Activated CD4-positive, alpha-beta T cell treated with anti-CD3 and anti-CD28 coated beads for 4 hours (primary cell): Measurements from ENCODE around the gene WDR48.

ENCODE experiments used
- DNase-seq, 2 donors: peaks; one replicate each; pipeline ENCODE4 v3.0.0-alpha.2; 2020

Gene WDR48

DNA sequence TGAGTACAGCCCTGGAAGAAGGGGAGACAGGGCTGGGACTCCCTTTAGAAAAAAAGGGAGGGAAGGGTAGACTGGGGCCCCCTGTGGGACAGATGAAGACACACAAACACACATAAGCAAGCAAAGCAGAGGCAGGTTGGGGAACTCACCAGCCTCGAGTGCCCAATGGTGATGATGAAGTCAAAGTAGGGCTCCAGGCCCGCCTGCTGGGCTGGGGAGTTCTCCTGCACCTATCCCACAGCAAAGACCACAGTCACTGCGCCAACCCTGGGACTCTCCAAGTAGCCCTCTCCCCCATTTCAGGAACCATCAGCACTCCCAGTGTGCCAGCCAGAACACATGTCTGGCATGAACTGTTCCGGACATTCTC lies 51.5 kb downstream of the WDR48 start:
- DNase-seq = no peak

DNA sequence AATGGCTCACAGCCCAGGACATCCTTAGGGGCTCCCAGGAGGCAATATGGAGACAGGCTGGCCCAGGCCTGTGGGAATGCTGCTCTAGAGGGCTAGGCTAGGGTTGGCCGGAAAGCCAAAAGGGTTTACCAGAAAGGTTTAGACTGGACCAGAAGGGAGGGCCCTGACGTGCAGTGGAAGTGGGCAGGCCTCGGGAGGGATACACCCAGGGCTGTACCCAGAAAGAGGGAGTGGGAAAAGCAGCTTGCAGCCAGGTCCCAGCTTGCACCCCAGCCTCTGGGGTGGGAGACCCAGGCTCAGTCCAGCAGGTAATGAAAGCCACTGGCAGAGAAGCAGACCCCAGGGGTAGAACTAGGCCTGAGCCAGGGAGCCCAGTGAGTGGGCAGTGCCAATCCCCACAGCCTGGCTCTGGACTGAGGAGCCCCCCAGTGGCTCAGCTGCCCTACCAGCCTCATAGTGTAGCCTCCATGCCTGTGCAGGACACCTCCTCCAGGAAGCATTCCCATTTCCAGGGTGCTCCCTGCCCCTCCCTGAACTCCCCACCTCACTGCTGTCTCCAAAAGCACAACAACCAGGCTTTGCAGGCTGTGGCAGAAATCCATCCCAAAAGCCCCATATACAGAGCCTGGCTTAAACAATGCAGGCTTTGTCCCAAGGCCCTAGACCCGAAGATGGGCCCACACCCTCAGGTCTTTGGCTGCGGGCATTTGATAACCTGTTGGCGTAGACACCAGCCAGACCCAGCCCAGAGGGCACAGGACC lies 52.2 kb downstream of the WDR48 start:
- DNase-seq = no peak

DNA sequence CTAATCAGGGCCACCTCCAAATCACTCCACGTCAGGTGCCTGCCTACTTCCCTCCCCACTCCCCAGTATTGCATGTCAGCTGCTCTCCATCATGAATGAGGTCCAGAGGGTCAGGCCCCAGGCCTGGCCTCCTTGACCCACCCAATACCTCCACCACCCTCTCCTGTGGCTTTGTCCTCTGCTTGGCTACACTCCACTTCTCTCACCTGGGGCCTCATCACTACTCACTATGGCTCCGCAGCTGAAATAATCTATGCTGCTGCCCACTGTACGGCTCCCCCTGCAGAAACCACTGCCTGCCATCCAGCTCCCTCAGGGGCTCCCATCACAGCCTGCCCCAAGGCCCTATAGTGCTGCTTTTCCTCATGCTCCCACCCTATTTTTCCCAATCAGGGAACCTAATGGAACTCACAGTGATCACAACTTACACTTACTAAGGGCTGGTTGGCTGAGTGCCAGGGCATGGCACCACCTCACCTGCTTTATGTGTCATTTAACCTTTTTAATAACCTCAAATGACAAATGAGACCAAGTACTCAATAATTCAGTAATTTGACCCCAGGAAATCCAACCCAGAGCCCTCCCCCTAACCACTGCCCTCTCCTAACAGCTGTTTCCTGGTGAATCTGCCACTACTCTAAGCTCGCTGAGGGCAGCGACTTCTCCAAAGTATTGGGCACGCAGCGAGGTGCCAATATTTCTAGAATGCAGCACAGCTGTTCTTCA lies 53.3 kb downstream of the WDR48 start:
- peak; percentile 47 to 57 for DNase-seq

DNA sequence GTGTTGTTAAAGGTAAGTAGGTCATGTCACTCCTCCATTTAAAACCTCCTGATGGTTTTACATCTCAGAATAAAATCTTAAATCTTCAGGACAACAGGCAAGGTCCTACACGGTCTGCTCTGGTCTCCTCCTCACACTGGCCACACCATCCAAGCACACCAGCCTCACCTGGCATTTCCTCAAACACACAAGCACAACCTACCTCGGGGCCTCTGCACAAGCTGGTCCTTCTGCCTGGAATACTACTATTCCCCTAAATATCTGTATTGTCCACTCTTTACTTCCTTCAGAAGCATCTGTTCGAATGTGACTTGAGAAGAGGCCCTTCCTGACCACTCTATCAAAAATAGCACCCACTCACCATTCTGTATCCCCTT lies 53.9 kb downstream of the WDR48 start:
- no peak for DNase-seq

DNA sequence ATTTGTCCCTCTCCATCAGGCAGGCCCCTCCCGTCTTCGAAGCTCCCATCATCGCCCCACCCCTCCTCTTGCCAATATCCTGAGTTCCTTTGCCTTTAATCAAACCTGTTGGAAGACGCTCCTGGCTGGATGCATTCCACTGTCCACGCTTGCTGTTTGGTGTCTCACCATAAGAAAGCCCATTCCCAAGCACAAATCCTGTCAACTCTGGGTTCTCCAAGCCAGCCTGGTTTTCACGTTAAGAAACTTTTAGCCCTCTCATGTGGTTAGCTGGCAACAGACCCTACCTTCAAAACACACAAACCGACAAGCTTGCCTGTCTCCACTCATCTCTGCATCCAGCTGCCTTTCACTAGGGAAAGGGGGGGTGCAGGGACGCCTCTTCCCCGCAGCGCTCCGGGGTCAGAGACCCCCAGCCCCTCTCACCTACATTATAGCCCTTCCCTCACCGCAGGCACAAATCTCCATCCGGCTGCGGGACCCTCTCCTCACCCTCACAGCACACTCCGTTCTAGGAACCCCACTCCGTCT lies 54.5 kb downstream of the WDR48 start:
- DNase-seq = no peak

DNA sequence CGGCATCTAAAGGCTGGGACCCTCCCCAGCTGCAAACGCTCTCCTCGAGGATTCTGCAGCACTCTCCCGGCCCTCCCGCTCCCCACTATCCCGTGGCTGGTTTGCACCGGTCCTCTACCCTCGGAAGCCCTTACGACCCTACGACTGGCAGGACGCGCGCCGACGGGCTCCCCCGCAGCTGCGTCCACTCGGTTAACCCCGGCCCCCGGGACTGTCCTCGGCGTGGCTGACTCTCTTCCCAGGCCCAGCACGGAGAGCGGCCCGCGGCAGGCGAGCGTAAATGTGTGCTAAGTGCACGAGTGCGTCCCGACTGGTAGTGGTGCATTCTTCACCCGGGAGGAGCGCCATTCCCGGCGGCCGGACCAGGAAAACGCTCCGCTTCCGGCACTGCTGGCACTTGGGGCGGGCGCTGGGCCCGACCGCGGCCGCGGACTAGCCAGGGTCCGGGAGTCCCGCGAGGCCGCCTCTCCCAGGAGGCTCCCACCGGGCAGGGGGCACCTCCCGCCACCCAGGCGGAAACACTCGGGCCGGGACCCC lies 55.1 kb downstream of the WDR48 start:
- DNase-seq = no peak

DNA sequence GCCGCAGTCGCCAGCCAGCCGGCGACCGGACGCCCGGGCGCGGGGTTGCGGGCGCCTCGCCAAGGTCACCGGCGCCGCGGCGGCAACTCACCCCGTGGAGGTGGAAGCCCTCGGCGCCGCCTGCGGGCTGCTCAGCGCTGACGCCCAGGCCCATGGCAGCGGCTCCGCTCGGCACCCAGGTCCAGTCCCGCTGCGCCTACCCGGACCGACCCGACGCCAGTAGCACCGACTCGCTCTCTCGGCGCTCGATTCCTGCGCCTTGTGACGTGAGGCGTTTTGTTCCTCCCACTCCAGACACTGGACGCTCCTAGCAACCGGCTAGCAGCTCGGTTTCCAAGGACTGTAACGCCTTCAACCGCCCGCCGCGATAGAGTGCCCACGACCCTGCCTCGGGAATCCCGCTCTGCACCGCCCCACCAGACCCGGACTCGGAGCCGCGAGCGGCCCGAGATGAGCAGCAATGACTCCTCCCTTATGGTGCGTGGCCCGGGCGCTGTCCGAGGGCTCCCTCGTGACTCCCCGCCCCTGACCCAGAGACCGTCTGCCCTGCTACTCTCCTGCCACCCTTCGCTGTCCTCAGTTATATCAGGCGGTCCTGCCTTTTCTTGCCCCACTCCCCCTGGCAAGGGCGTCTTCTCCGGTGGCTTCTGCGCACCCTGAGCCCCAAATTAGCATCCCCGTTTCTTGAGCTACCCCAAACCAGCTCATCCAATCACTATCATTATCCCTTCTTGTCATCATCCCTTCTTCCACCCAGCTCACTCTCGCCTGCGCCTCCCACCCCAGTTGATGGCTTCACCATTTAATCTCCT lies 55.8 kb downstream of the WDR48 start, which contains the start of the genes GORASP1 and TTC21A:
TSS of gene GORASP1 (minus strand) at position 240 of the 812 bp plus-strand sequence. CDS start at position 154, 86 bp downstream.
TSS of gene TTC21A (plus strand) at position 293 of the 812 bp plus-strand sequence. CDS start at position 451, 158 bp downstream.
- peak; percentile 61 to 64 for DNase-seq

DNA sequence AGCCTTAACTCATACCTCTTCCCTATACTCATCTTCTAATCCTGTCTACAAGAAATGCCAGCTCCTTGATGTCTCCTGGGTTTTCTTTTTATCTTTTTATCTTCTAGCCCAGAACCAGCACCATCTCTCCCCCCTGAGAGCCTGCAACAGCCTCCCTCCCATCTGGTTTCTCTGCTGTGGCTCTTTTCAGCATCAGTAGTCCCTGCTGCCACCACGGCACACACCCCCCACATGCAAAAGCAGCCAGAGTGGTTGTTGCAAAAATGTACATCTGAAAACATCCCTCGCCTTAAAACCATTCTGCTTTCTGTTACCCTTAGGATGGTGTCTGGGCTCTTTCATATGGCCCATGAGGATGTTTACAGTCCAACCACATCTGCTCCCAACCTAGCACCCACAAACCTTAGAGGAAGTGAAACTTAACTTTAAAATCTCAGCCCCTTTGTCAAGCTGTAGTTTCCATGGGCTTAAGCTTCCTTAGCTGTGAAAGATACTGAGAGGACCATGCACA lies 56.4 kb downstream of the WDR48 start:
- no peak for DNase-seq

DNA sequence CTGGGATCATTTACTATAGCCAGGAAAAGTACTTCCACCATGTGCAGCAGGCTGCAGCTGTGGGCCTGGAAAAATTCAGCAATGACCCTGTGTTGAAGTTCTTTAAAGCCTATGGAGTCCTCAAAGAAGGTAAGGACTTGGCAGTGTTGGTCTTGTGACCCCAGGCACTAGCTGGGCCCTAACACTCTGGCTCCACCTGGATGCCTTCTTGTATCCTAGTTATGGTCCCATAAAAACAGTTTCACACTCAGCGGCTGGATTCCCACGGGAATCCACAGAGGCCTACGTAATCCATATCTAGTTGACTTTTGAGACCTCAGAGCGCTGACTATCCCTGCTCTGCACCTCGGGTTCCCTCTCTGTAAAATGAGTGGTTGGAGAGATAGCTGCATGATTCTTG lies 57.3 kb downstream of the WDR48 start:
- no peak for DNase-seq

DNA sequence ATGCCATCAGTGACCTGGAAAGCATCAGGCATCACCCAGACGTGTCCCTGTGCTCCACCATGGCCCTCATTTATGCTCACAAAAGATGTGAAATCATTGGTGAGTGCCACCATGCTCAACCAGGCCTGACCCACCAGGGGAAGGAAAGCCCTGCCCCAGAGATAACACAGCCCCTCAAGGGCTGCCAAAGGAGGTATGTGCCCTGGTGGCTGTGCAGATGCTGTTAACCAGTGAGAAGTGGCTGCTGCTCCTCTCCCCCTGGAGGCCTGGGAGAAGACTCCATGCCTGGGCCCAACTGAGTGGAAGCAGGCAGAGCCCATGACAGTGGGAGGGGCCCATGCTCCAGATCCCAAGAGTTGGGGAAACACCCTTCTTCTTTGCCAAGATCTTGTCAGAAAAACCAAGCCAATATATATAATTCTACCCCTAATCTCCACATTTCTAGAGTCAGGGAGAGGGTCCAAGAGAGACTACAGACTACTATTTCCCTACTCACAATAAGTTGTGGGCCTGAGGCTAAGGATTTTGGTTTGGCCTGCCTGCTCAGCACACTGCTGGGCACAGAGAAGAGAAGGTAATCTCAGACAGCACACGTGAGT lies 58.3 kb downstream of the WDR48 start:
- peak in 1 of 2 donors; percentile 1 for DNase-seq

DNA sequence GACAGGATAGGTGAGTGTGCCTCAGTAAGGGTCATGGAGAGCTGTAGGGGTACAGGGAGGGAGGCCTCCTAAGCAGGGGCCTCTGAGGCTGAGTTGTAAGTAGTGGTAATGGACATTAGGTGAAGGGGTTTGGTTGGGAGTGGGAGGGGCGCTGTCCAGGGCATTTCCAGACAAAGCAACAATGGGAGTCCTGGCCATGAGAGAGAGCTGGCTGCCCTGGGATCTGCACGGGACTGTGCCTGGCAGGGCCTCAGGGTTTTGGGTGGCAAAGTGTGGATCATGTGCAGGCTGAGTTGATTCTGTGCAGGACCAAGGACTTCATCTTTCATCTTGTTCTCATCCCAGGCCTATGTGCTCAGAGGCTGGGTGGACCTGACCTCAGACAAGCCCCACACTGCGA lies 60.3 kb downstream of the WDR48 start:
- no peak for DNase-seq

DNA sequence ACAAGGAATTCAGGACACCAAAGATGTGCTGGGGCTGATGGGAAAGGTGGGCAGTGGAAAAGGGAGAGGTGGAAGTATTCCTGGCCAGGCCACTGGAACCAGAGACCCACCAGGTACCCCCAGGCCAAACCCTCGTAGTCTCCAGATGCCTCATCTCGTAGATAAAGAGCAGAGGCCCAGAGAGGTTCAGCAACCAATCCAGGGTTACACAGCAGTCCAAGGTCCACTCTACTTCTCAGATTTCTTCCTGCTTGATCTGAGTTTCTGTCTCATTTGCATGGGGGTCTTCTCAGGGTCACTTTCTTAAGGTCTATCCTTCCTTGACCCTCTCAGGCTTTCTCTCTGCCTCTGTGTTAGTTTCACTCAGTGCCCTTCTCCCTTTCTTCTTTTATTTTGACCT lies 60.7 kb downstream of the WDR48 start:
- DNase-seq = no peak

DNA sequence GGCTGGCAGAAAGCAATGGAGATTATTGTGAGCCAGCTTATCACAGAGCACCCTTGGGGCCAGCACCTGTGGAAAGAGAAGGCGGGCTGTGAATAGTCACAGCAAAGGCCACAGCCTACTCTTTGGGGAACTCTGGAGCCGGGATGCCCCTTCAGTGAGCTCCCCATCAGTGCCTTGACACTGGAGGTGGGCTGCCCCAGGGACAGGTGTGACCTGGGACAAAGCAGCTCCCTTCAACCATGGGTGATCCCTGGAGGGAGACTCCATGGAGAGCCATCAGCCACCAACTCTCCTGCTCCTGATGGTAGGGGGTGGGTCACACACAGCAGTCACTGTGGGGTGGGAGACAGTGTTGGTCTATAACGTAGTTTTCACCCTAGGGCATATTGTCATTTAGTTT lies 61.5 kb downstream of the WDR48 start:
- DNase-seq = no peak

DNA sequence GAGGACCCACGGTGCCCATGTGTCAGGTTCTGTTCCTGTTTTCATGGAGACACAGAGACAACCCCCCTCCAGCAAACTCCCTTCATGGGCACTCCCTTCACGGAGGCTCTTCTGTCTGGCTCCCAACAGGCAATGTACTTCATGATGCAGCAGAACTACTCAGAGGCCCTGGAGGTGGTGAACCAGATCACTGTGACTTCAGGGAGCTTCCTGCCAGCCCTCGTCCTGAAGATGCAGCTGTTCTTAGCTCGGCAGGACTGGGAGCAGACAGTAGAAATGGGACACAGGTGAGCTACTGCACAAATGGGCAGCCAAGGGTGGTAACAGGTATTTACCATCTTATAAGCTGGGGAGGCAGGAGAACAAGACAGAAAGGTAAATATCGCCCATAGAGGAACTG lies 62.6 kb downstream of the WDR48 start:
- DNase-seq = no peak

DNA sequence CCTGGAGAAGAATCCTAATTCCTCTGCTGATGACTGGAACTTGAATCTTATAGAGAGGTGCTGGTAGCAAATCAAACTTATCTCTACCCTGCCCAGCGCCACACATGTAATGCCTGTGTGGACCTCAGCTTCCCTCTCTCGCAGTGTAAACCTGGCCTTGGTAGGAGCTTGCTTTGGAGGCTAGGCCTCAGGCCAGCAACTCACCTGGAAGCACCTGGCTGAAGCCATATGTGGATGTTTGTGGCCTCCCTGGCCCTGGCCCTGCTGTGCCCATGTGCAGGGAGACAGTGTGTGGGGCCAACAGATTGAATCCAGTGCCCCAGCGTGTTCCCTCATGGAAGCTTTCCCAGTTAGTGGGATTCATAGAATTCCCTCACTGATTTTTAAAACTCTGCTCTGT lies 64.1 kb downstream of the WDR48 start:
- DNase-seq = no peak

DNA sequence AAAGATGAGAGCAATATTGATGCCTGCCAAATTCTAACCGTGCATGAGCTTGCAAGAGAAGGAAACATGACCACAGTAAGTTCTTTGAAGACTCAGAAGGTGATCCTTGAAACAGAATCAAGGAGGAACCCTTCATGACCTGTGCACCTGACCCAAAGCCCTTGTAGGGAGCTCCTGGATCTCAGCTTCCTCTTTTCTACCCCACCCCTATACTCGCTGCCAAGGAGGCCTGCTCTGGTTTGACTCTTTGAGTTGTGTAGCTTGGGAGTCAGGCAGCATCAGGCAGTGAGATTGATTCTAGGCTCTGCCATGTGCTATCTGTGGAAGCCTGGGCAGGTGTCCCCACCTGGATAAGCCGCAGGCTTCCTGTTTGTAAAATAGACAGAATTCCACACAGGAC lies 66.3 kb downstream of the WDR48 start:
- DNase-seq = no peak

DNA sequence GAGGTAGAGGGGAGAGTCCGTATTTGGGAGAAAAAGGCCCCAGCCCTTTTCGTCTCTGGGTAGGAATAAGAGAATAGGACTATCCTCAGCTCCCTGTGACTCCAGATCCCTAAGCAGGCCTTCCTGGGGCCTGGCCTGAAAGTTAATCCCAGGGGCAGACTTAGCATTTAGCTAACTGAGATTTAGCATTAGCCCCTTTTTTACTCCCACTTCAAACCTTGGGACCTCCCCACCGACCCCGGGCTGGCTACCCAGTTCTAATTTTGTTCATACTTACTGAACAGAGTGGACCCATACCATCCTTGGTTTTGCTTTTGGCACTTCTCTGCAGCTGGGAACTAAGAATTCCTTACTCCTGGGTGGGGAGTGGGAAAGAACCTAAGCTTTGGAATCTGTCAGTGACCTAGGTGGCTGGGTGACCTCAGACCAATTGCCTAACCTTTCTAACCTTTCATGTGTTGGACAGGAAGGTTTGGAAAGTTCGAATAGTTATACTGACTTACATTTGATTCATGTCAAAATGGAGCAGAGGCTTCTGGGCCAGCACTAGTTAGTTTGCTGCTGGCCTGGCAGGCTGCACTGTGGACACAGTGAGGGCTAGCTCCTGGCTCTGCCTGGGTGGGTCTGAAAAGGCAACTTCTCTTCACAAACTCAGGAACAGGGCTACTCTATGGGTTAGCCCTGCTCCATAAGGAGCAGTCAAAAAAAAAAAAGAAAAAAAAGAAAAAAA lies 67.3 kb downstream of the WDR48 start:
- no peak for DNase-seq

DNA sequence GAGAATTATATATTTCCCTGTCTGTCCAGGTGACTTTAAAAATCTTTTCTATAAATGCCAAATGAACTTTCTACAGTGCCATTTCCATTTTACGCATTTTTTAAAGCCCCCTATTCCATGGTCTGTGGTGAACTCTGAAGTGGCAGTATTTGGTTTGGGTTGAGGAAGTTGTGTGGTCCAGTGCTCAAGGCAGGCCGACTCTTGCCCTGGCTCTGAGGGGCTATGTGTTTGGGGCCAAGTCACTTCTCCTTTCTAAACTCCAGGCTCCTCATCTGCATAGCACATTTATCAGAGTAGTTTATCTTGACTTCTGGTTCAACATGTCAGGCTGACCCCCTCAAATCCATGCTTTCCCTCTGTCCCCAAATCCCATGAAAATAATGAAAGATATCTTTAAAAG lies 69.8 kb downstream of the WDR48 start:
- no peak for DNase-seq

DNA sequence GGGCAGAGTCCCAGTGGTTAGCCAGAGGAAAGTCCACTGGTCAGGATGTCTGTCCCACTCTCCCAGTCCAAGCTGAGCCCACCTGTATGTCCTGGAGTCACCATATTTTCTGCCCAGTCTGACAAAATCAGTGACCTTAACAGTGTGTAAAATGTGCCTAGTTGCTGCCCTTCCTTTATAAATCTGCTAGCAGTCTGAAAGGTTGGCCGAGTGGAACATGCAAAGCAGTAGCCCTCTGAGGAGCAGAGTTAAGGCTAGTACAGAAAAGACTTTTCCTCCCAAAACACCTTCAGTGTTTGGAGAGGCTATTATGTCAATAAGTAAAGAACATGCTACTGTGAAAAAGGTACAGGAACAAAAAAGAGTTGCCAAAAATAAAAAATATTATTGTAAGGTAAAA lies 71.0 kb downstream of the WDR48 start:
- DNase-seq = no peak

DNA sequence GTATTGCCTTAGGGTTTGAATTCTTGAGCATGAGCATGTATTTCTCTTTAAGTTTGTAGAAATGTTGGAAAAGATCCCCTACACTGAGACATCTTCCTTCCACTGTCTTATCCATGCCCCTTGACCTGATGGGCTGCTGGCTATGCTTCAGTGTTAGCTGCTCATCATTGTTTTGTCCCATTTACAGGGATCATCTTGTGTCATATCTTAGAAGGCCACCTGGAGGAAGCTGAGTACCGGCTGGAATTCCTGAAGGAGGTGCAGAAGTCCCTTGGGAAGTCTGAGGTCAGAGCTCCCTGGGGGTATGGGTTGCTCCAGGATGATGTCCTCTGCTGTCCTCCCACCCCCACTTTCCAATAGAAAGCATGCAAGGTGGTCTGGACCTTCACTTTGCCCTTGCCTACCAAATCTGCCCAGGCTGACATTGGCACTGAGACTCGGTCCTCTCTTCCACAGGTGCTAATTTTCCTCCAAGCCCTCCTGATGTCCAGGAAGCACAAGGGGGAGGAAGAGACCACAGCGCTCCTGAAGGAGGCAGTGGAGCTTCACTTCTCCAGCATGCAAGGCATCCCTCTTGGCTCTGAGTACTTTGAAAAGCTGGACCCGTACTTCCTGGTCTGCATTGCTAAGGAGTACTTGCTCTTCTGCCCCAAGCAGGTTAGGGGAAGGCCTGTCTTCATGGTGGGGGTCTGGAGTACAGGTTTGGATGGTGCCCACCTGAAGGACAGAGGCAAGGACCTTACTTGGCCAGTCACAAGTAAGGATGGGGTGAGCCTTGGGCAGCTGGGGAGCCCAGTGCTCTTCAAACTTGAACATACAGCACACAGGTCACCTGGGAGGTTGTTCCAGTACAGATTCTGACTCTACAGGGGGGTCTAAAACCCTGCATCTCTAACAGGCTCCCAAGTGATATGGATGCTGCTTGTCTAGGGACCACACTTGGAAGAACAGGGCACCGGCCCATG lies 73.3 kb downstream of the WDR48 start:
- no peak for DNase-seq
